C4-2B (cell line): ENCODE data around the gene PARD3B.

ENCODE experiments used
- H3K27ac ChIP-seq: fragments of 450-650 bp; 2 replicates; pipeline ENCODE4 v1.5.1; 2017
- CTCF ChIP-seq: fragments of 450-650 bp; conservative IDR thresholded peaks from 2 replicates; pipeline ENCODE4 v1.5.1; 2017; ENCODE audit warnings: mild to moderate bottlenecking
- ZFX ChIP-seq: fragments of 450-650 bp; IDR thresholded peaks from 2 replicates; pipeline ENCODE4 v1.6.1; 2017

The PARD3B gene

GRCh38 chr2:205411558-205411957 lies 866.3 kb downstream of the PARD3B start:
- H3K27ac ChIP-seq: no peak overlapping the region
- TF ChIP-seq ZFX (no peak), CTCF (no peak)

- no peak for TF ChIP-seq ZFX
- no peak for TF ChIP-seq CTCF
- H3K27ac ChIP-seq: no peak overlapping the region
These were observed 879.1 kb downstream of the PARD3B start for GRCh38 chr2:205424326-205424725.

GRCh38 chr2:205425102-205425501 lies 879.8 kb downstream of the PARD3B start:
- TF ChIP-seq ZFX (no peak), CTCF (no peak)
- H3K27ac ChIP-seq: no peak overlapping the region

- TF ChIP-seq ZFX (no peak), CTCF (no peak)
- H3K27ac ChIP-seq: no peak overlapping the region
These were observed 881.8 kb downstream of the PARD3B start for GRCh38 chr2:205427112-205427511.

GRCh38 chr2:205428811-205429210 lies 883.5 kb downstream of the PARD3B start:
- H3K27ac ChIP-seq: no peak overlapping the region
- TF ChIP-seq CTCF (no peak), ZFX (no peak)

GRCh38 chr2:205435970-205436369 lies 890.7 kb downstream of the PARD3B start:
- no peak overlapping the region for H3K27ac ChIP-seq
- TF ChIP-seq ZFX (no peak), CTCF (no peak)

- no peak overlapping the region for H3K27ac ChIP-seq
- TF ChIP-seq CTCF (no peak), ZFX (no peak)
These were observed 893.0 kb downstream of the PARD3B start for GRCh38 chr2:205438241-205438640.
